GM20000 (cell line): ENCODE data around the gene MRPS26.

Experiments
- DNase-seq: peaks from one replicate; pipeline ENCODE4 v3.0.0; 2012; ENCODE audit warnings: low spot score
- CTCF ChIP-seq: IDR thresholded peaks from 2 replicates; pipeline ENCODE4 v1.5.1; 2012; ENCODE audit warnings: mild to moderate bottlenecking, control low read depth; ENCODE audit errors: extremely low read depth, missing control alignments

The MRPS26 gene

GRCh38 chr20:3090565-3090964 lies 44.7 kb downstream of the MRPS26 start:
- no peak for TF ChIP-seq CTCF
- DNase-seq: no peak

GRCh38 chr20:3092611-3093379 lies 46.9 kb downstream of the MRPS26 start:
- DNase-seq: peak; percentile 60
- TF ChIP-seq CTCF: no peak

GRCh38 chr20:3093861-3094361 lies 48.1 kb downstream of the MRPS26 start:
- no peak for TF ChIP-seq CTCF

GRCh38 chr20:3094848-3095629 lies 49.2 kb downstream of the MRPS26 start:
- no peak for TF ChIP-seq CTCF
- no peak for DNase-seq

More at GRCh38 chr20:3093861-3094361, 48.1 kb downstream of the MRPS26 start:
- no peak for DNase-seq
